Activated B cell treated with CpG ODN at 0.5 μM for 24 hours (primary cell): ENCODE results near the gene NCOR2. TPM values are rescaled to one million over a fixed set of nuclear protein-coding genes. Genes with fewer than 3 reads are reported as not detected.

Experiments
- ATAC-seq: fragments of 200-7000 bp; cut with Tn5 transposase; one replicate; pipeline ENCODE4 v1.10.0; 2021; ENCODE audit warnings: low read depth, mild to moderate bottlenecking, moderate library complexity
- CTCF ChIA-PET: fragments of 350-600 bp; sonication (Branson Sonifier 250); formaldehyde crosslinking; loops from one replicate; lab custom pipeline; 2021; ENCODE audit warnings: antibody characterized with exemption; lab: Charles Lee
- POLR2A ChIA-PET: fragments of 350-600 bp; sonication (Branson Sonifier 250); formaldehyde crosslinking; loops from one replicate; lab custom pipeline; 2021; ENCODE audit warnings: antibody characterized with exemption; lab: Charles Lee
- DNase-seq: peaks from one replicate; pipeline ENCODE4 v3.0.0; 2022
- H3K27ac Mint-ChIP-seq: one replicate; pipeline ENCODE4 v1.8.0; 2020; ENCODE audit warnings: mixed read lengths
- H3K27me3 Mint-ChIP-seq: one replicate; pipeline ENCODE4 v1.8.0; 2021; ENCODE audit warnings: mixed read lengths
- H3K36me3 Mint-ChIP-seq: one replicate; pipeline ENCODE4 v1.8.0; 2021; ENCODE audit warnings: low read depth, mixed read lengths
- H3K4me1 Mint-ChIP-seq: one replicate; pipeline ENCODE4 v1.8.0; 2021; ENCODE audit warnings: mixed read lengths
- H3K4me3 Mint-ChIP-seq: one replicate; pipeline ENCODE4 v1.8.0; 2020; ENCODE audit warnings: mild to moderate bottlenecking, mixed read lengths
- H3K9me3 Mint-ChIP-seq: one replicate; pipeline ENCODE4 v1.8.0; 2020; ENCODE audit warnings: mixed read lengths
- intact Hi-C: fragments of 100-400 bp; cut with micrococcal nuclease; formaldehyde crosslinking; loops from one replicate; pipeline ENCODE4 v1.15.1; 2024
- total RNA-seq: library from RNA; stranded (reverse); gene quantifications from 2 replicates; pipeline ENCODE4 v1.2.3, GENCODE V29; 2022
- TF ChIP-seq, protein P1 (sequence below): fragments of 200-600 bp; IDR thresholded peaks from one replicate; pipeline ENCODE4 v1.8.0; 2022; ENCODE audit warnings: antibody characterized with exemption, mild to moderate bottlenecking

Gene NCOR2
- total RNA-seq, 1 donor from 2014 or later: 154 TPM

DNA sequence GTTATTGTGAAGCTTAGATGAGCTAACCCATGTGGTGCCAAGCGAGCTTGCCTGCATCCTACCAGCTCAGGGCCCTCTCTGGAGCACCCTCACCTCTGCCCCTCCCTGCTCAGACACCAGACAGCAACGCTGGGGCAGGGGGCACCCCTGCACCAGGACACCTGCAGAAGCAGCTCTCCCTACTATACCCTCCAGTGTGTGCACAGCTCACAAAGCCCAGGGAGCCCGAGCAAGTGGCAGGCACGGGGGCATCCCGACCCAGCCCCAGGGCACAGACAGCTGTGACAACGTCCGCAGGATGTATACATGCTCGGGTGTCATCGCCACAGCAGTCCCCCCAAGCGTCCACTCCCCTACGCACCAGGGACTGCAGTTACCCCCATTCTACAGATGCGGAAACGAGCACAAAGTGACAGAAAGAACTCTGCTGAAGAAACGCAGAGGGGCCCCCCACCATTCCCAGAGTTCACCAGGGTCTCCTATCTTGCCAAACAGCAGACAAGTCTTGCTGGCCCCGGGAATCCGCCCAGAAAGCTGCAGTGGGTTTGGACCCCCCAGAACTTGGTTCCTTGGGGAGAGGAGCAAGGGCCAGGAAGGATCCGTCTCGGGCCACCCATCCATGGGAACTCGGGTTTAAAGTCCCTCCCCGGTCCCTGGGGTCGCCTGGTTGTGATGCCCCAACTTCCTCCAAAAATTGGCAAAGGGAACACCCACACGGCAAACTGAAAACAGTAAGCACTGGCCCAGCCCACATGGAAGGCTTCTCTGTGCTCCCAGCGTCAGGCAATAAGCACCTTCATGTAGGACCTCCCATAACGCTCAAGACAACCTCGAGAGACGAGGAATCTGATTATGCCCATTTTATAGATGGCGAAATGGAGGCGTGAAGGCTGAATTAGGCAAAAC is 12.0 kb downstream of the NCOR2 start:
- CTCF ChIA-PET: no interaction called here
- intact Hi-C loops: no loop called here

DNA sequence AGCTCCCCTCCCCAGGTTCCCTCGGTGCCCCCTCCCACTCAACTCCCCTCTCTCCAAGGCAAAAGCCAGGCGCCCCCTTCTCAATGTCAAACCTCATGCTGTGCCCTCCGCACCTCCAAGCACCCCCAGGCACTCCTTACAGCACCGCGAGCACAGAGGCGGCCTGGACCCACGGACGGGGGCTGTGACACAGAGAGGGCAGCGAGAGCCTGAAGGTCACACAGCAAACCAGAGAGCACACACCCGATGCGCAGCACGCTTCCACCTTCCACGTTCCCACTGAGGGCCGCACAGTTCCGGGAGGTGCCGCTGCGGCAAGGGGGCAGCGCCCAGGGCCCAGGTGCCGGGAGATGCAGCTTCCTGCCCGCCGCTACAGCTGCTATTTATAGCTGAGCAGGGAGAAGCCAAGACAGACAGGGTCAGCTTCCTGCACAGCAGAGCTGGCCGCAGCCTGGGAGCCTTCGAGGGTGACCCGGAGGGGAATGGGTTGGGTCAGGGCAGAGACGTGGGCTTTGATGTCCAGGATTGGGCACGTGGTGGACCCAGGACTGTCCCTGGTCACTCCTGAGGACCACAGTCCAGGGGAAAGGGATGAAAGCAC is 12.9 kb downstream of the NCOR2 start:
- TF ChIP-seq, protein P1, sequence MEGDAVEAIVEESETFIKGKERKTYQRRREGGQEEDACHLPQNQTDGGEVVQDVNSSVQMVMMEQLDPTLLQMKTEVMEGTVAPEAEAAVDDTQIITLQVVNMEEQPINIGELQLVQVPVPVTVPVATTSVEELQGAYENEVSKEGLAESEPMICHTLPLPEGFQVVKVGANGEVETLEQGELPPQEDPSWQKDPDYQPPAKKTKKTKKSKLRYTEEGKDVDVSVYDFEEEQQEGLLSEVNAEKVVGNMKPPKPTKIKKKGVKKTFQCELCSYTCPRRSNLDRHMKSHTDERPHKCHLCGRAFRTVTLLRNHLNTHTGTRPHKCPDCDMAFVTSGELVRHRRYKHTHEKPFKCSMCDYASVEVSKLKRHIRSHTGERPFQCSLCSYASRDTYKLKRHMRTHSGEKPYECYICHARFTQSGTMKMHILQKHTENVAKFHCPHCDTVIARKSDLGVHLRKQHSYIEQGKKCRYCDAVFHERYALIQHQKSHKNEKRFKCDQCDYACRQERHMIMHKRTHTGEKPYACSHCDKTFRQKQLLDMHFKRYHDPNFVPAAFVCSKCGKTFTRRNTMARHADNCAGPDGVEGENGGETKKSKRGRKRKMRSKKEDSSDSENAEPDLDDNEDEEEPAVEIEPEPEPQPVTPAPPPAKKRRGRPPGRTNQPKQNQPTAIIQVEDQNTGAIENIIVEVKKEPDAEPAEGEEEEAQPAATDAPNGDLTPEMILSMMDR: no peak
- ATAC-seq (no peak), DNase-seq (no peak)
- Mint-ChIP-seq H3K9me3 (peaks cover 1% of the 10 kb centered on the region), H3K27ac (no peak overlapping the region), H3K4me3 (no peak overlapping the region), H3K27me3 (no peaks in the 10 kb centered on the region), H3K36me3 (peaks cover 11% of the 10 kb centered on the region), H3K4me1 (peaks cover 65% of the 10 kb centered on the region)
- ChIA-PET CTCF (interaction anchor here (0.6 kb wide), 1 partner anchor 173 kb away, joined by 3 read pairs; no protein-coding TSS in a partner anchor), POLR2A (interaction anchor here (0.8 kb wide), 1 partner anchor 9 kb away, joined by 3 read pairs; no protein-coding TSS in a partner anchor)
- intact Hi-C loops: no loop called here

More for the DNA sequence above, 12.0 kb downstream of the NCOR2 start:
- DNase-seq: no peak
- no peak overlapping the region for H3K27ac Mint-ChIP-seq
- H3K27me3 Mint-ChIP-seq: no peaks in the 10 kb centered on the region
- peaks cover 5% of the 10 kb centered on the region for H3K9me3 Mint-ChIP-seq
- ATAC-seq: no peak
- TF ChIP-seq, protein P1: no peak
- H3K4me3 Mint-ChIP-seq: no peak overlapping the region
- POLR2A ChIA-PET: no interaction called here
- peaks cover 12% of the 10 kb centered on the region for H3K36me3 Mint-ChIP-seq
- peaks cover 60% of the 10 kb centered on the region for H3K4me1 Mint-ChIP-seq

DNA sequence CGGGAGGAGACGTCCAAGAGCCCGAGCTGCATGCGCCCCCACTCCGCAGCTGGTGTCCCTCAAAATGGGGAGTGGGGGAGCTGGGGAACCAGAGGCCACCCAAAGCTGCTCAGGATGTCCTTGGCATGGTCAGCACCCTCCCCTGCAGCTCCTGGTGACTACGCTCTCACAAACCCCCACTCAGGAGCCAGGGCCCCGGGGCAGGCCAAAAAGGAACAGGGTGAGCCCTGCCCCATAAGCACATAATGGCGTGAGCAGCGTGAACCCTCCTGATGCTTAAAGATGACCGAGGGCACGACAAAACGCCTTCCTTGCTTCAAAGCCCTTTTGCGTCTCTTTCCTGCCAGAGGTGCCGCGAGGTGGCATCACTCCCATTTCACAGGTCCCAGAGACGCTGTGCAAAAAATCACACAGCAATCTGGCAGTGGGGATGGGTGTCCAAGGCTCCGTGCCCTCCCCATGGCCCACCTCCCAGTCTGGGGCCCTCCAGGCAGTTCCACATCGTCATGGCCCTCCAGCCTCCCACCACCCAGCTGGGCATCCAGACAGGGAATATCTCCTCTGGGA is 13.5 kb downstream of the NCOR2 start:
- TF ChIP-seq, protein P1: no peak
- intact Hi-C loops: no loop called here
- H3K4me1 Mint-ChIP-seq: peaks cover 70% of the 10 kb centered on the region
- H3K27ac Mint-ChIP-seq: no peak overlapping the region
- no peaks in the 10 kb centered on the region for H3K9me3 Mint-ChIP-seq
- CTCF ChIA-PET: interaction anchor here (0.6 kb wide), 1 partner anchor 174 kb away, joined by 3 read pairs; no protein-coding TSS in a partner anchor
- DNase-seq (no peak), ATAC-seq (no peak)
- POLR2A ChIA-PET: interaction anchor here (0.8 kb wide), 1 partner anchor 8 kb away, joined by 3 read pairs; no protein-coding TSS in a partner anchor
- no peaks in the 10 kb centered on the region for H3K27me3 Mint-ChIP-seq
- no peak overlapping the region for H3K4me3 Mint-ChIP-seq
- H3K36me3 Mint-ChIP-seq: peaks cover 6% of the 10 kb centered on the region

DNA sequence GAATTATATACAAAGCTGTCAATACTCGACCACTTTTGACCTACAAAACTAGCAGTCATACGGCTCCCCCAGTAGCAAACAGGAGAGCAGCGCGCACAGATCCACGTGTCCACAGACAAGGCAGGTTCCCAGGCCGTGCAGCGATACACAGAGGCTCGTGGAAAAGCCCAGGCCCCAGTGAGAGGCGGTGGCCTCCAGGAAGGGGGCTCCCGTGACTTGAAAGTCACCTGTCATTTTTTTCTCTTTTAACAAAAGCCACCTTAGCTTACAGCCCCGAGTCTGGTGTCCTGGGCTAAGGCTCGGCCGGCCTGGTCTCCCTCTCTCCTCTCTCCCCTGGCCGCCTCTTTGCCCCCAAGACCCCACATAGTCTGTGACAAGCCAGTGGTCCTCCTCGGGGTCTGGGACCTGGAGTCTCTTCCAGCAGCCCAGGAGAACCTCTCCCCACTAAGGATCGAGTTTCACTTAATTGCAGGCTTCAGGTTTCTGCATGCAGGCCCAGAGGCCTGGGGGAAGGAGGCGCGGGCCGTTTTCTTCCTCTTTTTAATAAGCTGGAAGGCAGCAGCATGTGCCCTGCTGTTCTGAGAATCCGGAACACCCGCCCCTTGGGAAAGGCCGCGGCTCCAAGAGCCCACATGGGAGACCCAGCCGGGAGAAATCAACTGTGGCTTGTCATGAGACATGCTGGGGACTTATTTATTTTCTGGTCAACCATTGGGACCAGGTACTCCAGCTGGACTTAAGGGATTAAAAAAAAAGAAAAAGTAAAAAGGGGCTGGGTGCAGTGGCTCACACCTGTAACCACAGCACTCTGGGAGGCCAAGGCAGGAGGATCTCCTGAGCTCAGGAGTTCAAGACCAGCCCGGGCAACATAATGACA is 15.9 kb downstream of the NCOR2 start:
- POLR2A ChIA-PET: interaction anchor here (0.5 to 2.1 kb wide), 6 partner anchors 11 to 58 kb away, joined by 3 to 8 read pairs (median 3); no protein-coding TSS in a partner anchor
- TF ChIP-seq, protein P1: no peak
- DNase-seq: peak; percentile 27
- H3K4me3 Mint-ChIP-seq: peak overlapping the region; percentile 80
- intact Hi-C loops: loop anchor here (1.0 to 2.0 kb wide), 2 partner anchors 15 to 75 kb away; no protein-coding TSS in a partner anchor
- no peaks in the 10 kb centered on the region for H3K27me3 Mint-ChIP-seq
- CTCF ChIA-PET: interaction anchor here (1.0 kb wide), 1 partner anchor 98 kb away, joined by 3 read pairs; no protein-coding TSS in a partner anchor
- peak overlapping the region; percentile 89 for H3K27ac Mint-ChIP-seq
- ATAC-seq: peak; percentile 69
- peaks cover 81% of the 10 kb centered on the region for H3K4me1 Mint-ChIP-seq
- H3K9me3 Mint-ChIP-seq: no peaks in the 10 kb centered on the region
- no peaks in the 10 kb centered on the region for H3K36me3 Mint-ChIP-seq
